Measurements from ENCODE around the gene CAMK2A.

DNA sequence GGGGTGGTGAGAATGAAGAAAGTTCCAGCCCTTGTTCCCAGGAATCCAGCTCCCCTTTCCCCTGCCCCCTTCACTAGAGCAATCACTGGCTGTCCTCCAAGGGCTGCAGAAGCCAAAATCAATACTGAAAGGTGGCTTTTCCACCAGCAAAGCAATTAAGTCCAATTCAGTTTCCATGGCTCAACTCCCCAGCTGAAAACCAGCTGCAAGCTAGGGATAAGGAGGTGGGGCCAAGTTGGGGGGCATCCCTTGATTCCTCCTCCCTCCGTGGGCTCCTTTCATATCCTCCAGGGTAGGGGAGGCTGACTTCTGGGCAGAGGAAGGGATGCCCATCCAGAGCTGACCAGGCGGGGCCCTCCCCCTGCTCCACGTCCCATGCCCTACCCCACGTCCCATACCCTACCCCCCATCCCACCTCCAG is 22.7 kb downstream of the CAMK2A start:
- TF ChIP-seq POLR2A (IDR thresholded peaks at IDR 0.05), result no peak
- no peak for TF ChIP-seq EP300 (IDR thresholded peaks at IDR 0.05)
- TF ChIP-seq, protein P1, sequence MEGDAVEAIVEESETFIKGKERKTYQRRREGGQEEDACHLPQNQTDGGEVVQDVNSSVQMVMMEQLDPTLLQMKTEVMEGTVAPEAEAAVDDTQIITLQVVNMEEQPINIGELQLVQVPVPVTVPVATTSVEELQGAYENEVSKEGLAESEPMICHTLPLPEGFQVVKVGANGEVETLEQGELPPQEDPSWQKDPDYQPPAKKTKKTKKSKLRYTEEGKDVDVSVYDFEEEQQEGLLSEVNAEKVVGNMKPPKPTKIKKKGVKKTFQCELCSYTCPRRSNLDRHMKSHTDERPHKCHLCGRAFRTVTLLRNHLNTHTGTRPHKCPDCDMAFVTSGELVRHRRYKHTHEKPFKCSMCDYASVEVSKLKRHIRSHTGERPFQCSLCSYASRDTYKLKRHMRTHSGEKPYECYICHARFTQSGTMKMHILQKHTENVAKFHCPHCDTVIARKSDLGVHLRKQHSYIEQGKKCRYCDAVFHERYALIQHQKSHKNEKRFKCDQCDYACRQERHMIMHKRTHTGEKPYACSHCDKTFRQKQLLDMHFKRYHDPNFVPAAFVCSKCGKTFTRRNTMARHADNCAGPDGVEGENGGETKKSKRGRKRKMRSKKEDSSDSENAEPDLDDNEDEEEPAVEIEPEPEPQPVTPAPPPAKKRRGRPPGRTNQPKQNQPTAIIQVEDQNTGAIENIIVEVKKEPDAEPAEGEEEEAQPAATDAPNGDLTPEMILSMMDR (IDR thresholded peaks at IDR 0.05), result no peak
- no peak for TF ChIP-seq POLR2AphosphoS5 (IDR thresholded peaks at IDR 0.05)

Data from sigmoid colon (tissue), 4 donors.